Measurements from ENCODE around the gene SLC2A13.
A peak's percentile ranks its signal among the peaks of the same experiment; 100 is the strongest.

The SLC2A13 gene

DNA sequence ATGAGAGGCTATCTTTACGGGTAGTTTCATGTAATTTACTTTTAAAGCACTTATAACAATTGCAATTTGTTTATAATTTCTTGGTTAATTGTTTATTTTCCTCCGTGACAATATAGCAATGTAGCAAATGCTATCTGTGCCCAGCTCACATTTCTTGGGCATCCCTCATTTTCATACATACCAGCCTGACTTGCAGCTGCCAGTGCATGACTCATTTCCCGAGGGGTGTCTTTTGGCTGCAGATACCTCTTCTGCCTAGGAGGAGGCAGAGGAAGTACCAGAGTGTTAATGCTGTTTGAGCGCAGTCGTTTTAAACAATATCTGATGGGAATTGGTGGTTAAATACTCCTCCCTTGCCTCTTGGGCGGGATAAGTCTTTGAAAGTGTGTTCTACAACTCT is 382.1 kb downstream of the SLC2A13 start:
- peak; percentile 9 for DNase-seq

DNA sequence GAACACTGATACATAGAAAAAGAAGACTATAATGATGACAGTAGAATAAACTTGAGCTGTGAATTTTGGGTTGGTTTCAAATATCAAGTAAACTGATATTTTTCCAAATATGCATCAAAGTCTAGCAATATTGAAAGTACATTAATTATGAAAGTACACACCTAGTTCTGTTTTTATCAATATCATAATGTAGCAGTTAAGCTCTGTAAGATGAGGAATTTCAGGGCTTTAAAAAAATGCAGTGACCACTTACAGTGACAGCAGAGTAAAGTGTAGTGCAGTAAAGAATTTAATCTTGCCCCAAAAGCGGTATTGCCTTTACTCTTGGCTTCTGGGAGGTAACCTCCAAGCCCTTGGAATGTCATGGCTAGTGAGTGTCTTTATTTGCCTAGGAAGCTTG is 383.4 kb downstream of the SLC2A13 start:
- no peak for DNase-seq

DNA sequence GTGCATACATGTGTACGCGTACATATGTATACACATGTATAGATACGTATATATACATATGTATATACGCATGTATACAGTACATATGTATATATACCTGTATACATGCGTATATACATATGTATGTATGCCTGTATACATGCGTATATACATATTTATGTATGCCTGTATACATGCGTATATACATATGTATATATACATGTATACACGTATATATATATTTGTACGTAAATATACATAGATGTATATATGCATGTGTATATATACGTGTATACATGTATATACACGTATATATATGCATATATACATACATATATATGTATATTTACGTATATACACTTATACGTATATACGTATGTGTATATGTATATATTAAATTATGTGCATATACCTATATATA is 392.3 kb downstream of the SLC2A13 start:
- DNase-seq, result no peak

DNA sequence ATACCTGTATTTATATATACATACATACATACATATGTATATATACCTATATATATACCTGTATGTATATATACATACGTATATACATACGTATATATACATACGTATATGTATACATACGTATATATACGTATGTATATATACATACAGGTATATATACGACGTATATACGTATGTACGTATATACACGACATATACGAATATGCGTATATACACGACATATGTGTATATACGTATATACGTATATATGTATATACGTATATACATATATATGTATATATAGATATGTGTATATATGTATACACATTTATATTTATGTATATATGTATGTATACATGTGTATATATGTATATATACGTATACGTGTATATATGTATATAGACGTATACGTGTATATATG is 393.5 kb downstream of the SLC2A13 start:
- no peak for DNase-seq
